ENCODE measurements around the gene BNIP5.

DNA sequence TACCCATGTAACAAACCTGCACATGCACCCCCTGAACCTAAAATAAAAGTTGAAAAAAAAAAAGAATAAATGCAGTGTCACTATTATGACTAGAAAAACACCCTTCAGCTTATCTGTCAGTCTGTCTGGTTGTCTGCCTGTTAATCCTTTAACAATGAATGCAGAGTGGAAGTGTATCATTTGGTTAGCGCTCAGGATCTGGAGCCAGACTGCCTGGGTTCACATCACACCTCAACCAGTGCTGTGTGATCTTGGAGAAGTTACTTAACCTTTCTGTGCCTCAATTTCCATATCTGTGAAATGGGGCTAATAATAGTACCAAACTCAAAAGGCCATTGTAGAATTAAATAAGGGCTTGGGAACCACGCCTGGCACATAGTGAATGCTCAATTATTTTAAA is 34.0 kb upstream of the BNIP5 start:
- TF ChIP-seq, protein P1, sequence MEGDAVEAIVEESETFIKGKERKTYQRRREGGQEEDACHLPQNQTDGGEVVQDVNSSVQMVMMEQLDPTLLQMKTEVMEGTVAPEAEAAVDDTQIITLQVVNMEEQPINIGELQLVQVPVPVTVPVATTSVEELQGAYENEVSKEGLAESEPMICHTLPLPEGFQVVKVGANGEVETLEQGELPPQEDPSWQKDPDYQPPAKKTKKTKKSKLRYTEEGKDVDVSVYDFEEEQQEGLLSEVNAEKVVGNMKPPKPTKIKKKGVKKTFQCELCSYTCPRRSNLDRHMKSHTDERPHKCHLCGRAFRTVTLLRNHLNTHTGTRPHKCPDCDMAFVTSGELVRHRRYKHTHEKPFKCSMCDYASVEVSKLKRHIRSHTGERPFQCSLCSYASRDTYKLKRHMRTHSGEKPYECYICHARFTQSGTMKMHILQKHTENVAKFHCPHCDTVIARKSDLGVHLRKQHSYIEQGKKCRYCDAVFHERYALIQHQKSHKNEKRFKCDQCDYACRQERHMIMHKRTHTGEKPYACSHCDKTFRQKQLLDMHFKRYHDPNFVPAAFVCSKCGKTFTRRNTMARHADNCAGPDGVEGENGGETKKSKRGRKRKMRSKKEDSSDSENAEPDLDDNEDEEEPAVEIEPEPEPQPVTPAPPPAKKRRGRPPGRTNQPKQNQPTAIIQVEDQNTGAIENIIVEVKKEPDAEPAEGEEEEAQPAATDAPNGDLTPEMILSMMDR (conservative IDR thresholded peaks at IDR 0.05; ENCODE audit: low read length), result no peak
- no peak for TF ChIP-seq EZH2phosphoT487 (IDR thresholded peaks at IDR 0.05; ENCODE audit: borderline replicate concordance, low read depth, low read length)
